ENCODE measurements around the gene LRRC75A. TPM values are rescaled to one million over a fixed set of nuclear protein-coding genes. Genes with fewer than 3 reads are reported as not detected.
"Not testable (repeated sequence)": the region's sequence is repeated elsewhere in the genome, so short reads cannot be mapped to it uniquely, and the experiment has no call there.

The LRRC75A gene
- total RNA-seq, 2 donors from 2014 or later = 5.2 to 25.8 TPM

DNA sequence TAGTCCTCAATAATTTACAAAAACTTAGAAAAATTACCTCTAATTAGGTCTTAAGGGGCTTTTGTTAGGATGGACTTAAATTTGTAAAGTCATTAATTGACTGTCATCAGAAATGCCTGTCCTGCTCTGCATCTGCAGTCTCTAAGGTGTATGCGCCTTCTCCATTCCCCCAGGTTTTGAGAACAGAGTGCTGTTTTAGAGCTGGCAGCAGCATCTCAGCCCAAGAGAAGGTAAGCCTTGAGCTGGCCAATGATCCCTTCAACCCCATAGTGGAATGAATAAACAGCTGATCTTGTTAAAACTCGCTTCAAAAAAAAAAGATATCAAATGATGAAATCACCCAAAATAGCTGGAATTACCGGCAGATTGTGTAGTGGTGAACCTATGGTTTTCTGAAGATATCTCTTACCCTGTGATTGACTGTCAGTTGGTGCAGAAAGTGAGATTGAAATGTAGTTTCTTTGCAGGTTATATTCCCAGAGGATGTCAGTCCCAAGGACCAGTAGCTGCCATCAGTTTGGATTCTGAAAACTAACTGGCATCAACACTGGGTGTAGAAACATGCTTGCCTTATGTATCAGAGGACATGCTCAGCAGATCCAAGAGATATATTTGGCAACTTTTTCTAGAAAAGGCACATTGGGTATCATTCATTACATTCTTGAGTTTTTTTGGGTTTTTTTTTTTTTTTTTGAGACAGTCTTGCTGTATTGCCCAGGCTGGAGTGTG is 50.9 kb downstream of the LRRC75A start:
- Histone ChIP-seq H3K27me3 (replicated peaks; ENCODE audit: insufficient read depth) (no peaks in the 10 kb centered on the region), H3K4me1 (replicated peaks) (peaks cover 4% of the 10 kb centered on the region), H3K4me3 (no peak overlapping the region), H3K9me3 (no peaks in the 10 kb centered on the region), H3K36me3 (peaks cover 3 to 4% of the 10 kb centered on the region in 2 donors), H3K27ac (no peak overlapping the region)
- no peak for DNase-seq (ENCODE audit: low spot score)
- intact Hi-C loops (cut with DNase I) = no loop called here
- 58% methylated on average over 3 of the region's 3 CpGs for WGBS
- no peak for TF ChIP-seq CTCF (IDR thresholded peaks at IDR 0.05)
- TF ChIP-seq POLR2A (IDR thresholded peaks at IDR 0.05) = no peak
- no peak for TF ChIP-seq POLR2AphosphoS5 (IDR thresholded peaks at IDR 0.05)

DNA sequence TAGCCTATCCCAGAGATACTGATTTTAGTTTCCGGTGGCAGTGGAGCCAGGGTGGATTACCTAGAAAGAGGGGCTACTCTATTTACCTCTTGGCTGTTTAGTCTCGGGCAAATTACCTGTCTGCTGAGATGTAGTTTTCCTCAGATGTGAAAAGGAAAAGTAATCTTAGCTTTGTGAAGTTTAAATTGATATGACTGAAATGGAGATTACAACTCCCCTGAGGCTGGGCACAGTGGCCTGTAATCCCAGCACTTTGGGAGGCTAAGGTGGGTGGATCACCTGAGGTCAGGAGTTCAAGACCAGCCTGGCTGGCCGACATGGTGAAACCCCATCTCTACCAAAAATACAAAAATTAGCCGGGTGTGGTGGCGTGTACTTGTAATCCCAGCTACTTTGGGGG is 51.6 kb downstream of the LRRC75A start:
- H3K27me3 ChIP-seq (replicated peaks; ENCODE audit: insufficient read depth); H3K9me3 ChIP-seq; H3K4me1 ChIP-seq (replicated peaks); H3K36me3 ChIP-seq; DNase-seq (ENCODE audit: low spot score); intact Hi-C loops (cut with DNase I); H3K27ac ChIP-seq: not testable (repeated sequence)
- 59% methylated on average over 5 of the region's 5 CpGs for WGBS
- peak overlapping the region; percentile 67 to 85 for H3K4me3 ChIP-seq

- no peaks in the 10 kb centered on the region for H3K27me3 ChIP-seq (replicated peaks; ENCODE audit: insufficient read depth)
- no peak for TF ChIP-seq POLR2AphosphoS5 (IDR thresholded peaks at IDR 0.05)
- no peak for TF ChIP-seq CTCF (IDR thresholded peaks at IDR 0.05)
- no peak for TF ChIP-seq POLR2A (IDR thresholded peaks at IDR 0.05)
- 9% methylated on average over 10 of the region's 10 CpGs for WGBS
- H3K4me1 ChIP-seq (replicated peaks) = peaks cover 4% of the 10 kb centered on the region
- intact Hi-C loops (cut with DNase I) = no loop called here
- H3K36me3 ChIP-seq = peaks cover 3 to 4% of the 10 kb centered on the region in 2 donors
- H3K27ac ChIP-seq = peak overlapping the region; percentile 74 to 78
- DNase-seq (ENCODE audit: low spot score) = no peak
- no peaks in the 10 kb centered on the region for H3K9me3 ChIP-seq
- H3K4me3 ChIP-seq = peak overlapping the region; percentile 67 to 85
Measured at GRCh38 chr17:16439811-16440351, 52.1 kb downstream of the LRRC75A start.

GRCh38 chr17:16439303-16439791 is 52.6 kb downstream of the LRRC75A start:
- Histone ChIP-seq H3K9me3 (no peaks in the 10 kb centered on the region), H3K27me3 (replicated peaks; ENCODE audit: insufficient read depth) (no peaks in the 10 kb centered on the region), H3K4me3 (peak overlapping the region; percentile 67 to 85), H3K4me1 (replicated peaks) (peaks cover 4% of the 10 kb centered on the region), H3K36me3 (peaks cover 3 to 4% of the 10 kb centered on the region in 2 donors), H3K27ac (peak overlapping the region; percentile 74 to 78)
- TF ChIP-seq POLR2AphosphoS5 (IDR thresholded peaks at IDR 0.05) (no peak), POLR2A (IDR thresholded peaks at IDR 0.05) (no peak), CTCF (IDR thresholded peaks at IDR 0.05) (no peak)
- DNase-seq (ENCODE audit: low spot score) = no peak
- under 1% methylated on average over 25 of the region's 25 CpGs for WGBS
- intact Hi-C loops (cut with DNase I) = no loop called here

GRCh38 chr17:16438557-16439302 is 53.3 kb downstream of the LRRC75A start:
- H3K27me3 ChIP-seq (replicated peaks; ENCODE audit: insufficient read depth) = no peaks in the 10 kb centered on the region
- no peaks in the 10 kb centered on the region for H3K9me3 ChIP-seq
- DNase-seq (ENCODE audit: low spot score) = peak; percentile 94
- WGBS = under 1% methylated on average over 40 of the region's 46 CpGs
- H3K4me3 ChIP-seq = peak overlapping the region; percentile 67 to 85
- H3K4me1 ChIP-seq (replicated peaks) = peaks cover 4% of the 10 kb centered on the region
- intact Hi-C loops (cut with DNase I) = no loop called here
- peaks cover 3 to 4% of the 10 kb centered on the region in 2 donors for H3K36me3 ChIP-seq
- peak; percentile 98 for TF ChIP-seq POLR2AphosphoS5 (IDR thresholded peaks at IDR 0.05)
- TF ChIP-seq POLR2A (IDR thresholded peaks at IDR 0.05) = peak; percentile 46
- TF ChIP-seq CTCF (IDR thresholded peaks at IDR 0.05) = peak in 1 of 4 experiments; percentile 17
- peak overlapping the region; percentile 74 to 78 for H3K27ac ChIP-seq

Data from prostate gland (tissue), 2 donors.